Measurements from ENCODE around the gene KRT6A.

The KRT6A gene

GRCh38 chr12:52524898-52525591, 32.0 kb upstream of the KRT6A start:
- DNase-seq, result no peak

- DNase-seq, result no peak
These were observed 31.3 kb upstream of the KRT6A start for GRCh38 chr12:52524241-52524897.

- DNase-seq, result no peak
These were observed 30.8 kb upstream of the KRT6A start for GRCh38 chr12:52523824-52524223.

GRCh38 chr12:52522346-52523011, 29.4 kb upstream of the KRT6A start:
- DNase-seq, result no peak

- no peak for DNase-seq
These were observed 28.7 kb upstream of the KRT6A start for GRCh38 chr12:52521568-52522266.

- DNase-seq, result no peak
These were observed 28.1 kb upstream of the KRT6A start for GRCh38 chr12:52521175-52521567.

- DNase-seq, result no peak
These were observed 27.0 kb upstream of the KRT6A start, which contains the start of gene KRT5 for GRCh38 chr12:52519826-52520662. TSS of gene KRT5 (minus strand) at chr12:52520394. CDS start at chr12:52520296, 98 bp downstream.

- DNase-seq, result no peak
These were observed 26.3 kb upstream of the KRT6A start for GRCh38 chr12:52519387-52519703.

GRCh38 chr12:52518574-52519386, 25.7 kb upstream of the KRT6A start:
- no peak for DNase-seq

GRCh38 chr12:52517888-52518287, 24.8 kb upstream of the KRT6A start:
- DNase-seq, result no peak

- DNase-seq, result no peak
These were observed 24.2 kb upstream of the KRT6A start for GRCh38 chr12:52517005-52517835.

GRCh38 chr12:52515927-52516831, 23.1 kb upstream of the KRT6A start:
- no peak for DNase-seq

GRCh38 chr12:52515319-52515646, 22.2 kb upstream of the KRT6A start:
- no peak for DNase-seq

GRCh38 chr12:52514471-52515318, 21.6 kb upstream of the KRT6A start:
- no peak for DNase-seq

GRCh38 chr12:52513736-52514135, 20.7 kb upstream of the KRT6A start:
- no peak for DNase-seq

GRCh38 chr12:52508211-52508610, 15.2 kb upstream of the KRT6A start:
- no peak for DNase-seq

GRCh38 chr12:52506858-52507715, 14.0 kb upstream of the KRT6A start:
- DNase-seq, result no peak
